ENCODE results near the gene WASL.

DNA sequence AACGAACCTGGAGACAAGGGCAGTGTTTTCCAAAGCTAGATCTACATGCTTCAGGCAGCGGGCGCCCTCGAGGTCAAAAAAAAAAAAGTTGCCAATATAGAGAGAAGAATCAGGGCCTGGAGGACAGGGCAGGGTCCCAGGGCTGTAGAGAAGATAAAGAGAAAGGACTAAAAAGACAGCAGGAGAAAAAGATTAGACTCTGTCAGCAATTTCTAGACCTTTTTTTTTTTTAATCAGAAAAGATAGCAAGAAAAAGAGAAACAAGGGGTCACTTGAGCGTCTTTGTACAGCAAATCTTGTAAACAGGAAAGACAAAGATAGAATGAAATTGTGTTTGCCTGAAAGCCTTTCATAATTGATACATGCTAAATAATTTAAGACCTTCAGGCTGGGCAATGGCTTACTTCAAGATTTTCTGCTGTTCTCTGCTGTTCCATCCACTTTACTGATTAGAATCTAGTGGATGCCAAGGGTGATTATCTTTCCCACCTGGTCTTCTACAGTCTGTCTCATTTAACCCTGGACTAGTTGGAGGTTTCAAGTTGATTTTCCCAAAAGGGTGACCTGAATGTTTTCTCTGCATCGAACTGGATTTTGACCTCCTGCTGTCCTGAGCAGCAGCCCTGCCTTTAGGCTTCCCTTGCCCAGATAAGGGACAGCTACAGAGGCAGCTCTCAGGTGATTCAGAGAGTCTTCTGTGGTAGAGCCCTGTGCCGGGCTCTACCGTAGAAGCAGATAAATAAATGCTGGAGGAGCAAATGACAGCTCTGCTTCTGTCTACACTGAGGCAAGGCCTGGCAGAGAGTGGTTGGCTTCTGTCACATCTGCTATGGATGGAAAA lies 88.1 kb downstream of the WASL start:
- TF ChIP-seq, protein P1, sequence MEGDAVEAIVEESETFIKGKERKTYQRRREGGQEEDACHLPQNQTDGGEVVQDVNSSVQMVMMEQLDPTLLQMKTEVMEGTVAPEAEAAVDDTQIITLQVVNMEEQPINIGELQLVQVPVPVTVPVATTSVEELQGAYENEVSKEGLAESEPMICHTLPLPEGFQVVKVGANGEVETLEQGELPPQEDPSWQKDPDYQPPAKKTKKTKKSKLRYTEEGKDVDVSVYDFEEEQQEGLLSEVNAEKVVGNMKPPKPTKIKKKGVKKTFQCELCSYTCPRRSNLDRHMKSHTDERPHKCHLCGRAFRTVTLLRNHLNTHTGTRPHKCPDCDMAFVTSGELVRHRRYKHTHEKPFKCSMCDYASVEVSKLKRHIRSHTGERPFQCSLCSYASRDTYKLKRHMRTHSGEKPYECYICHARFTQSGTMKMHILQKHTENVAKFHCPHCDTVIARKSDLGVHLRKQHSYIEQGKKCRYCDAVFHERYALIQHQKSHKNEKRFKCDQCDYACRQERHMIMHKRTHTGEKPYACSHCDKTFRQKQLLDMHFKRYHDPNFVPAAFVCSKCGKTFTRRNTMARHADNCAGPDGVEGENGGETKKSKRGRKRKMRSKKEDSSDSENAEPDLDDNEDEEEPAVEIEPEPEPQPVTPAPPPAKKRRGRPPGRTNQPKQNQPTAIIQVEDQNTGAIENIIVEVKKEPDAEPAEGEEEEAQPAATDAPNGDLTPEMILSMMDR (IDR thresholded peaks at IDR 0.05): no peak
- TF ChIP-seq POLR2AphosphoS5 (IDR thresholded peaks at IDR 0.05): no peak
